K562 (cell line): ENCODE measurements around the gene ZKSCAN3. TPM values are rescaled to one million over a fixed set of nuclear protein-coding genes. Genes with fewer than 3 reads are reported as not detected.

Experiments used
- BCL6 ChIP-seq: fragments of 250-450 bp; sonication (Bioruptor Pico); IDR thresholded peaks from 2 replicates; pipeline ENCODE4 v1.4.0; 2020
- BRF1 ChIP-seq: IDR thresholded peaks from 3 replicates; pipeline ENCODE4 v1.6.1; 2011; ENCODE audit warnings: borderline replicate concordance, mild to moderate bottlenecking; ENCODE audit not compliant: insufficient read length; ENCODE audit errors: extremely low read depth
- CTBP1 ChIP-seq: fragments of 450-650 bp; IDR thresholded peaks from 2 replicates; pipeline ENCODE4 v1.6.1; 2016; ENCODE audit warnings: borderline replicate concordance
- ETS2 ChIP-seq: IDR thresholded peaks from 2 replicates; pipeline ENCODE4 v1.6.1; 2016; ENCODE audit warnings: borderline replicate concordance, missing genetic modification characterization, mild to moderate bottlenecking, moderate library complexity, missing compliant biosample characterization; ENCODE audit not compliant: poor library complexity, severe bottlenecking
- FOS ChIP-seq: IDR thresholded peaks from 3 replicates; pipeline ENCODE4 v1.6.1; 2011; ENCODE audit not compliant: insufficient read length; ENCODE audit errors: extremely low read depth
- HMG20A ChIP-seq: fragments of 450-650 bp; formaldehyde crosslinking; conservative IDR thresholded peaks from 2 replicates; pipeline ENCODE4 v1.4.0; 2020; ENCODE audit warnings: mild to moderate bottlenecking, mixed read lengths
- KDM4B ChIP-seq, 2 experiments: fragments of 450-650 bp in 1 of 2; sonication (generic) in 1 of 2; IDR thresholded peaks; 2 replicates each; pipeline ENCODE4 v1.6.1; 2016 to 2017; ENCODE audit warnings: borderline replicate concordance in 2 of 2, antibody characterized with exemption in 1 of 2, low read depth in 1 of 2, mild to moderate bottlenecking in 1 of 2
- KHSRP ChIP-seq: fragments of 450-650 bp; IDR thresholded peaks from 2 replicates; pipeline ENCODE4 v1.6.1; 2017
- MEF2A ChIP-seq: IDR thresholded peaks from 2 replicates; pipeline ENCODE4 v1.6.1; 2011; ENCODE audit warnings: low read depth, mild to moderate bottlenecking, low read length, moderate library complexity; ENCODE audit not compliant: control insufficient read depth
- MEIS2 ChIP-seq: fragments of 450-650 bp; IDR thresholded peaks from 2 replicates; pipeline ENCODE4 v1.6.1; 2014; ENCODE audit warnings: mild to moderate bottlenecking; ENCODE audit not compliant: partially characterized antibody
- NBN ChIP-seq: fragments of 450-650 bp; IDR thresholded peaks from 2 replicates; pipeline ENCODE4 v1.6.1; 2016; ENCODE audit warnings: low read depth, mild to moderate bottlenecking
- NFATC3 ChIP-seq: fragments of 450-650 bp; IDR thresholded peaks from 2 replicates; pipeline ENCODE4 v1.6.1; 2017; ENCODE audit warnings: mild to moderate bottlenecking
- NONO ChIP-seq, 2 experiments: fragments of 200-400 bp in 1 of 2; fragments of 450-650 bp in 1 of 2; formaldehyde crosslinking in 1 of 2; IDR thresholded peaks; 2 replicates each; pipeline ENCODE4 v1.6.1; 2017; ENCODE audit warnings: low read depth in 2 of 2, mild to moderate bottlenecking in 2 of 2, moderate library complexity in 2 of 2, low read length in 1 of 2
- PHTF2 ChIP-seq: fragments of 250-450 bp; sonication (Bioruptor Pico); IDR thresholded peaks from 2 replicates; pipeline ENCODE4 v1.5.0; 2021; ENCODE audit warnings: mild to moderate bottlenecking
- RBM14 ChIP-seq: fragments of 200-400 bp; formaldehyde crosslinking; IDR thresholded peaks from 2 replicates; pipeline ENCODE4 v1.6.1; 2018; ENCODE audit warnings: low read depth, mild to moderate bottlenecking, low read length, moderate library complexity, borderline replicate concordance; ENCODE audit not compliant: insufficient read depth
- SETDB1 ChIP-seq: IDR thresholded peaks from one replicate; pipeline ENCODE4 v1.6.1; 2012; ENCODE audit warnings: low read length, control low read depth, inconsistent platforms
- TBP ChIP-seq: optimal IDR thresholded peaks from 2 replicates; pipeline ENCODE3; 2011; ENCODE audit warnings: low read depth, low read length, improper control_type of control experiment
- ZNF75A ChIP-seq: fragments of 450-650 bp; formaldehyde crosslinking; IDR thresholded peaks from 2 replicates; pipeline ENCODE4 v1.4.0; 2020; ENCODE audit warnings: mild to moderate bottlenecking
- polyA plus RNA-seq, 8 experiments: library from polyadenylated mRNA; depleted of rRNA in 4 of 8; stranded (reverse) in 5 of 8; unstranded in 3 of 8; fragments of >200 nt; fragmentation: Nextera tagmentation in 2 of 8; fragmentation: Illumina TruSeq in 1 of 8; extraction: Ambion mirVana in 2 of 8; extraction: Trizol in 1 of 8; gene quantifications; 2 replicates each; pipeline versions ENCODE4 v1.2.1 to v1.2.3, GENCODE V29; 2011 to 2014; ENCODE audit warnings: inconsistent platforms in 1 of 8, missing spikeins in 1 of 8
- total RNA-seq, 7 experiments: library from RNA; depleted of rRNA in 6 of 7; stranded (reverse); fragments of >200 nt in 6 of 7; fragmentation: Illumina TruSeq in 2 of 7; extraction: Trizol in 2 of 7; gene quantifications; 2 replicates each; pipeline versions ENCODE4 v1.2.1 to v1.2.3, GENCODE V29; 2011 to 2021; ENCODE audit warnings: low replicate concordance in 1 of 7
- TF ChIP-seq, protein P1 (sequence below): conservative IDR thresholded peaks from 2 replicates; pipeline ENCODE4 v1.6.1; 2011; ENCODE audit warnings: low read depth, mild to moderate bottlenecking, low read length; ENCODE audit not compliant: control insufficient read depth
- TF ChIP-seq, protein P2 (sequence below): sonication (generic); formaldehyde crosslinking; IDR thresholded peaks from 2 replicates; pipeline ENCODE4 v1.8.1; 2022; ENCODE audit warnings: missing genetic modification reagents
- TF ChIP-seq, protein P3 (sequence below): fragments of 450-650 bp; IDR thresholded peaks from 2 replicates; pipeline ENCODE4 v1.6.1; 2016; ENCODE audit warnings: low read depth, mild to moderate bottlenecking, moderate library complexity

Gene ZKSCAN3
- total and polyA plus RNA-seq, 9 of the 15 experiments (the other 6 are each of a cell fraction or from before 2014, with no cell fraction given), result 3.0 to 12.4 (median 10.2) TPM

DNA sequence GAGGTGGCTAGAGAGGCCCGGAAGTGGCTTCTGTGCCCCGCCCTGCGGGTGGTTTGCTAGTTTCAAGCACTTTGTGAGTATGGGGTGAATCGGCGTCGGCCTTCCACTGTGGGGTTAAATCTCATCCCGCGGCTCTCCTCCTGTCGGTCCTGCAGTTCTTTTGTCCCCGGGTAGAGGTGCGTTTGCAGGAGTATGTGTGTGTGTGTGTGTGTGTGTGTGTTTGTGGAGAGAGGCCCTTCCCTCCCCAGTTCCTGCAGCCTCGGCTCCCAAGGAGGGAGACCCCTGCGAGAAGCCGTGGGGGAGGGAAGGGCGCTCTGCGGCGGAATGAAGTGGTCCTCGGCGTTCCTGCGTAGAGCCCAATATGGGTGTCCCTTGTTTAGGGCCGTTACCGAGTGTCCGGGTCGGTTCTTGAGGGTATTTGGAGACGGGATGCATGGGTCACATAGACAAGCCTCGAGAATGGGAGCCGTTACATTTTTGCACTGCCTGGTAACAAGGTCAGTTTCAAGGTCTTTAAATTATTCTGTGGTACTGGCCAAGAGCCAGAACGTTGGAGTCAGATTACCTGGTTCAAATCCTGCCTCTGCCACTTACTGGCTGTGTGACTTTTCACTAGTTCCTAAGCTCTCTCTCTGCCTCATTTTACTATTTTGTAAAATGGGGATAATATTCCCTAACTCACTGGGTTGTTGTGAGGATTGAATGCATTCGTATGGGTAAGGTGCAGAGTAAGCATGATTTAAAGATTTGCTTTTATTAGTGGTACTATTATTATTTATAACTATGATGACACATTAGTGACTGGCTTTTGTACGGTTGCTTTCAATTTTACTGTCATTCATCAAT, at the start of gene ZKSCAN3 (continued):
- TF ChIP-seq TBP, result peak; percentile 90
- TF ChIP-seq, protein P1, sequence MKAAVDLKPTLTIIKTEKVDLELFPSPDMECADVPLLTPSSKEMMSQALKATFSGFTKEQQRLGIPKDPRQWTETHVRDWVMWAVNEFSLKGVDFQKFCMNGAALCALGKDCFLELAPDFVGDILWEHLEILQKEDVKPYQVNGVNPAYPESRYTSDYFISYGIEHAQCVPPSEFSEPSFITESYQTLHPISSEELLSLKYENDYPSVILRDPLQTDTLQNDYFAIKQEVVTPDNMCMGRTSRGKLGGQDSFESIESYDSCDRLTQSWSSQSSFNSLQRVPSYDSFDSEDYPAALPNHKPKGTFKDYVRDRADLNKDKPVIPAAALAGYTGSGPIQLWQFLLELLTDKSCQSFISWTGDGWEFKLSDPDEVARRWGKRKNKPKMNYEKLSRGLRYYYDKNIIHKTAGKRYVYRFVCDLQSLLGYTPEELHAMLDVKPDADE, result no peak; the same call in 1 of the 2 replicates
- TF ChIP-seq, protein P2, sequence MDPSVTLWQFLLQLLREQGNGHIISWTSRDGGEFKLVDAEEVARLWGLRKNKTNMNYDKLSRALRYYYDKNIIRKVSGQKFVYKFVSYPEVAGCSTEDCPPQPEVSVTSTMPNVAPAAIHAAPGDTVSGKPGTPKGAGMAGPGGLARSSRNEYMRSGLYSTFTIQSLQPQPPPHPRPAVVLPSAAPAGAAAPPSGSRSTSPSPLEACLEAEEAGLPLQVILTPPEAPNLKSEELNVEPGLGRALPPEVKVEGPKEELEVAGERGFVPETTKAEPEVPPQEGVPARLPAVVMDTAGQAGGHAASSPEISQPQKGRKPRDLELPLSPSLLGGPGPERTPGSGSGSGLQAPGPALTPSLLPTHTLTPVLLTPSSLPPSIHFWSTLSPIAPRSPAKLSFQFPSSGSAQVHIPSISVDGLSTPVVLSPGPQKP (CRISPR knock-in tag), result no peak
- TF ChIP-seq BCL6 (CRISPR knock-in tag), result no peak
- TF ChIP-seq CTBP1, result peak; percentile 88
- no peak for TF ChIP-seq KHSRP
- no peak for TF ChIP-seq ZNF75A (CRISPR knock-in tag)
- TF ChIP-seq, protein P3, sequence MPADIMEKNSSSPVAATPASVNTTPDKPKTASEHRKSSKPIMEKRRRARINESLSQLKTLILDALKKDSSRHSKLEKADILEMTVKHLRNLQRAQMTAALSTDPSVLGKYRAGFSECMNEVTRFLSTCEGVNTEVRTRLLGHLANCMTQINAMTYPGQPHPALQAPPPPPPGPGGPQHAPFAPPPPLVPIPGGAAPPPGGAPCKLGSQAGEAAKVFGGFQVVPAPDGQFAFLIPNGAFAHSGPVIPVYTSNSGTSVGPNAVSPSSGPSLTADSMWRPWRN, result 0 out of 2 replicates have a peak, but pooled peaks have one; percentile 19
- TF ChIP-seq BRF1, result no peak
- TF ChIP-seq NONO (IDR thresholded peaks at IDR 0.05; ENCODE audit: low read depth in 2 of 2, low read length in 1 of 2), result peak in 1 of 2 experiments; percentile 37; a peak in 1 of 4 replicates
- TF ChIP-seq MEF2A, result no peak
- TF ChIP-seq SETDB1, result no peak
- TF ChIP-seq NBN, result peak; percentile 99
- no peak for TF ChIP-seq ETS2 (tag)
- no peak for TF ChIP-seq FOS
- no peak for TF ChIP-seq NFATC3
- TF ChIP-seq MEIS2, result no peak
- TF ChIP-seq KDM4B (IDR thresholded peaks at IDR 0.05; ENCODE audit: borderline replicate concordance in 2 of 2, low read depth in 1 of 2), result peak in 1 of 2 experiments; percentile 55; a peak in 1 of 4 replicates
- TF ChIP-seq PHTF2 (CRISPR knock-in tag), result peak; percentile 16; the same call in 1 of the 2 replicates
- TF ChIP-seq HMG20A, result no peak
- TF ChIP-seq RBM14, result no peak
